GM03348 (cell line): ENCODE results near the gene KCNN3.

Experiments used
- DNase-seq: peaks from one replicate; pipeline ENCODE4 v3.0.0; 2012; ENCODE audit warnings: low spot score

KCNN3 gene

GRCh38 chr1:154860156-154860870 lies 9.8 kb downstream of the KCNN3 start:
- no peak for DNase-seq

- no peak for DNase-seq
Measured at GRCh38 chr1:154859786-154860155, 10.3 kb downstream of the KCNN3 start.

GRCh38 chr1:154859151-154859785 lies 10.8 kb downstream of the KCNN3 start:
- DNase-seq, result no peak

GRCh38 chr1:154857441-154858215 lies 12.5 kb downstream of the KCNN3 start:
- DNase-seq, result no peak

GRCh38 chr1:154857022-154857421 lies 13.1 kb downstream of the KCNN3 start:
- no peak for DNase-seq

GRCh38 chr1:154856544-154856943 lies 13.5 kb downstream of the KCNN3 start:
- no peak for DNase-seq

GRCh38 chr1:154856049-154856448 lies 14.0 kb downstream of the KCNN3 start:
- no peak for DNase-seq

GRCh38 chr1:154855186-154855851 lies 14.8 kb downstream of the KCNN3 start:
- no peak for DNase-seq

GRCh38 chr1:154852845-154853244 lies 17.2 kb downstream of the KCNN3 start:
- no peak for DNase-seq

- DNase-seq, result no peak
Measured at GRCh38 chr1:154851392-154852177, 18.5 kb downstream of the KCNN3 start.

- DNase-seq, result no peak
Measured at GRCh38 chr1:154849645-154850131, 20.4 kb downstream of the KCNN3 start.

- no peak for DNase-seq
Measured at GRCh38 chr1:154848983-154849382, 21.1 kb downstream of the KCNN3 start.

GRCh38 chr1:154847891-154848290 lies 22.2 kb downstream of the KCNN3 start:
- DNase-seq, result no peak

- DNase-seq, result no peak
Measured at GRCh38 chr1:154846565-154847442, 23.3 kb downstream of the KCNN3 start.

- DNase-seq, result no peak
Measured at GRCh38 chr1:154845879-154846278, 24.2 kb downstream of the KCNN3 start.

GRCh38 chr1:154845174-154845573 lies 24.9 kb downstream of the KCNN3 start:
- DNase-seq, result no peak

- no peak for DNase-seq
Measured at GRCh38 chr1:154844297-154844681, 25.8 kb downstream of the KCNN3 start.

GRCh38 chr1:154843636-154844296 lies 26.3 kb downstream of the KCNN3 start:
- no peak for DNase-seq

GRCh38 chr1:154842635-154843034 lies 27.4 kb downstream of the KCNN3 start:
- no peak for DNase-seq

GRCh38 chr1:154841384-154841783 lies 28.7 kb downstream of the KCNN3 start:
- no peak for DNase-seq
